T-helper 1 cell (primary cell): ENCODE data around the gene FSTL5.

Source experiments
- DNase-seq, 5 donors: peaks; one replicate each; pipeline ENCODE4 v3.0.0-alpha.2; 2012 to 2020

FSTL5 gene

DNA sequence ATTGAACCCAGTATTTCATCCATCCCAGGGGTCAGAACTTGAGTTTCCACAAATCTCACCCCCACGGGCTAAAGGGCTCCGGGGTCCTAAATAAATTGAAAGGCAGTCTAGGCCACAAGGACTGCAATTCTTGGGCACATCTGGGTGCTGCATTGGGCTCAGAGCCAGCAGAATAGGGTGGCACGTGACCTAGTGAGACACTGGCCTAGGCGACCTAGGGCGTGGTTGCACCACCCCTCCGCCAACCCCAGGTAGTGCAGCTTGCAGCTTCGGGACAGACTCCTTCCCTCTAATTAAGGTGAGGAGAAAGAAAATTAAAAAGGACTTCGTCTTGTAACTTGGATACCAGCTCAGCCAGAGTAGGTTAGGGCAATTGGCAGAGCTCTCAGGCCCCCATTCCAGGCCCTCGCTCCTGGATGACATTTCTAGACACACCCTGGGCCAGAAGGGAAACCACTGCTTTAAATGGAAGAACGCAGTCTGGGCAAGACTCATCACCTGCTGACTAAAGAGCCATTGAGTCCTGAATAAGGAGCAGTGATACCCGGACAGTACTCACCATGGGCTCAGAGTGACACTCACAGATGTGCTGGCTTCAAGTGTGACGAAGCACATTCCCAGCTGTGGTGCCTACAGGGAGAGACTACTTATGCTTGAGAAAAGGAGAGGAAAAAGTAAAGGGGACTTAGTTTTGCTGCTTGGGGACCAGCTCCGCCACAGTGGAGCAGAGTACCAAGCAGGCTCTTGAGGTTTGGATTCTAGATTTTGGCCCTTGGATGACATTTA is 735.4 kb downstream of the FSTL5 start:
- DNase-seq: no peak

DNA sequence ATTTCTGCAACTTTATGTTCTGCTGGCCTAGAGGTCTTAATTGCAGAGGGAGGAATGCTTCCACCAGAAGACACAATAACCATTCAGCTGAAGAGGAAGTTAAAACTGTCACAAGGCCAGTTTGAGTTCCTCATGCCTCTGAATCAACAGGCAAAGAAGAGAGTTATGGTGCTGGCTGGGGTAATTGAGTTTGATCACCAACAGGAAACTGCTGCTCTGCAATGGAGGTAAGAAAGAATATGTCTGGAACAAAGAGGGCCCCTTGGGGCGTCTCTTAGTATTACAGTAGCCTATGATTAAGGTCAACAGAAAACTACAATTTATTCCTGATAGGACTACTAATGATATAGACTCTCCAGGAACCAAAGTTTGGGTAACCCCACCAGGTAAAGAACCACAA is 744.0 kb downstream of the FSTL5 start:
- DNase-seq: no peak

- DNase-seq: no peak
Observed at GRCh38 chr4:161411901-161412300, 751.9 kb downstream of the FSTL5 start.

DNA sequence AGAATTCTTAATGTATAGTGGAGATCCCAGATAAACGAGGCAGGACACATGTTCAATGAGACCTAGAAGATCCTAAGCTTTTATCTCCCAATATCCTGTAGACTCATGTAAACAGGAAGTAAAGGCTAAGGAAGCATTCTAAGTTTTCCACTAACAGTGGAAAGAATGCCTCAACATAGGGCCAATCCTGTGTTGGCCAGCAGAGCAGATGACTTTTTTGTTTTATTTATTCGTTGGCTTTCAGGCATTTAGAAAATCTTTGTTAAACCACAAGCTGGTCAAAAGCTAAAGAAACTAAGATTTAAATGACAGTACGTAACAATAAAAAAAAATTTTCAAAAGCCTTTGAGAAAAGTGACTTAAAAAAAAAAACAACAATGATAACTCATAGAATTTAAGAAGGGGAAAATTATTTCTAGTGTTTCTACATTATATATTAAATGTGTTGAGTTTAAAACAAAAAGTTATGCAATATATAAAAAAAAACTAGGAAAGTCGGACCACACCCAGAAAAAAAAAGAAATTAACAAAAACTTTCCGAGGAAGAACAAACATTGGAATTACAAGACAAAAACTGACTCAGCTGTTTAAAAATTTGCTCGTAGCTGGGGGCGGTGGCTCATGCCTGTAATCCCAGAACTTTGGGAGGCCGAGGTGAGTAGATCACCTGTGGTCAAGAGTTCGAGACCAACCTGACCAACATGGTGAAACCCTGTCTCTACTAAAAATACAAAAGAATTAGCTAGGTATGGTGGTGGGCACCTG is 759.3 kb downstream of the FSTL5 start:
- no peak for DNase-seq

- DNase-seq: no peak
Observed at GRCh38 chr4:161403781-161404180, 760.0 kb downstream of the FSTL5 start.

DNA sequence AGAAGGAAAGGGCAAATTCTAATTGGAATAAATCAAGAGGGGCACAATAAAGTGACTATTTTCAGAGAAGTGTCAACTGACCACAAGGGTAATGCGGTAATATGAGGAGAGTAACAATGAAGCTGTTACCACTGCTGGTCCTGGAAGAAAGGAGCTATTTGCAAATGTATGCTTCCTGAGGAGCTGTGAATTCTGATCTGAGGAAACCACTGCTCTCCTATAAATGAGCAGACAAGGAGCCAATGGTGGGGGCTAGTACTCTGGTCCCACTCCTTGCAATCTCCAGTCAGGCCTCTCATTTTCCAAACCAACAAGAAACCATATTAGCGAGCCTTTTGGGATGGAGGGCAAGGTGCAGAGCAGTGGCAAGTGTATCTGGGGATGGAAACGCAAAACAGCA is 770.2 kb downstream of the FSTL5 start:
- DNase-seq: no peak

DNA sequence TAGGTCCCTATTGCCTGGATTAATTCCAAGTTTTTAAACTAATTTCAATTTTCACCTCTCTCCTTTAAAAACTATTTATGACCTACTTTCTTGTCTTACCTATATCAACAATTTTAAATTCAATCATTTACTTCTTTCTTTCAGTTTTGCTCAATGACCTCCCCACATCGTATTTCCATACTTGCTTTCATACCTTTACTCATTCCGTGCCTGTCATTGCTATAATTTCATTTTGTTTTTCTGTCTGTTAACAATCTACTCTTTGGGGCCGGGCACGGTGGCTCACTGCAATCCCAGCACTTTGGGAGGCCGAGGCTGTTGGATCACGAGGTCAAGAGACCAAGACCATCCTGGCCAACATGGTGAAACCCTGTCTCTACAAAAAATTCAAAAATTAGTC is 781.1 kb downstream of the FSTL5 start:
- no peak for DNase-seq

DNA sequence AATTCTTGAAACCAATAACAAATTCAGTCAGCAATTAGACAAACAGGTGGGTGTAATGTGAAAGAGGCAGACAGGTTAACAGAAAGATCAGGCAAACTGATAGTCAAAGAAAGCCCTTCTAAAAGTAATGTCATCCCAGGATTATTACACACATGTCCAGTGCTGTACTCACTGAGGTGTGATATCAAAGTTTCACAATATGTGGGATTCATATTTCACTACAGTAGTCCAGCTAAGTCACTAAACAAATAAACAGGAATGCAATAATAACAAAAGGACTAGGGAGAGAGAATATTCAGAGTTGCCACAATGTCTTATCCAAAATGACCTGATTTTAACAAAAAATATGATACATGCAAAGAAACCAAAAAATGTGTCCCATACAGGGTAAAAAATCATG is 787.5 kb downstream of the FSTL5 start:
- no peak for DNase-seq

DNA sequence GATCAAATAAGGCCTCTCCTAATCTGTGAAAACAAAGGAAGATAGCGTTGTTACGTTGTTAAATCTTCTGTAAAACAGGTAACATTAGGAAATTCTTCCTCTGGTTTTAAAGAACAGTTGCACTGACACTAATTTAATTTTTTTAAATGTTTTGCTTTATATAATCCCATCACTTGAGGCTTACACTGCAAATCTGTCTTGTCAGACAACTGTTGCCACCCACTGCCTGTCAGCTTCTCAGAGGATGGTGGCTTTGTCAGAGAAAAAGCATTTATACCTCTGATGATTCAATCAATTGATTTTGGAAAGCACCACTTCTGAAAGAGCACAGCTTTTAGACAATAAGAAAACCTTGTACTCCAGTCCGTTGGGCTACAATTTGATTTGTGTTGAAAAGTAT is 799.1 kb downstream of the FSTL5 start:
- no peak for DNase-seq

- no peak for DNase-seq
Observed at GRCh38 chr4:161360982-161361381, 802.8 kb downstream of the FSTL5 start.

GRCh38 chr4:161359491-161359890 is 804.3 kb downstream of the FSTL5 start:
- DNase-seq: no peak

- DNase-seq: no peak
Observed at GRCh38 chr4:161356351-161356750, 807.4 kb downstream of the FSTL5 start.

GRCh38 chr4:161350946-161351345 is 812.9 kb downstream of the FSTL5 start:
- no peak for DNase-seq

DNA sequence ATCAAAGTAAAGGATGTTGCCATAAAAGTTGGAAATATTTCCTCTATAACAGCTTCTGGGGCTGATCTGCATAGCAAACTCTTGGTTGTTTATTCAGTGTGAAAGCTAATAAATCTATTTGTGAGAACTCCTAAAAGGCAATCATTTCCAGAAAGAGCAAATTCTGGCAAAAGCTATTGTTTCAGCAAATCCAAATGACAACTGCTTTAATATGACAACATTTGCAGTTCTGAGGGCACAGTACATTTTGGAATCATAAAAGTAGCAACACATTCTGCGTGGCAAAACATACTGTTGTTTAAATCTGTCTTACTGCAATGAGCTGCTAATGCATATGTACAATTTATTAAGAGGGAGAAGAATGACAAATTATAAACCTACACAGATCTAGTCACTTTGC is 818.1 kb downstream of the FSTL5 start:
- no peak for DNase-seq

DNA sequence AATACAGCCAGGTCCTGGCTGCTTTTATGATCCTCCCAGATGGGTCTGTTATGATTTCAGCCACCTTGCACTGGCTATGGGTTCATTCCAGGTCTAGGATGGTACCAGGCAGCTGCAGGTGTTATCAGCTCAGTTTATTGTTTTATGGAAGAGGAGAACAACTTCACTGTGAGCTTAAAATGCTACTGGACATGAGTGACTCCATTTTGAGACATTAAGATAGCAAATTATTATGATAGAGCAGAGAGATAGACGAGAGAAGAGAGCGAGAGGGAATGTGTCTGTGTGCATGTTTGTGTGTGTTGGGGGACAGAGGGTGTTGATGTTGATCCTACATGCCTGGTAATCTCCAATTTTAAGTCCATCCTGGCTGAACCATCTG is 820.2 kb downstream of the FSTL5 start:
- DNase-seq: no peak

- DNase-seq: no peak
Observed at GRCh38 chr4:161342881-161343568, 820.8 kb downstream of the FSTL5 start.

DNA sequence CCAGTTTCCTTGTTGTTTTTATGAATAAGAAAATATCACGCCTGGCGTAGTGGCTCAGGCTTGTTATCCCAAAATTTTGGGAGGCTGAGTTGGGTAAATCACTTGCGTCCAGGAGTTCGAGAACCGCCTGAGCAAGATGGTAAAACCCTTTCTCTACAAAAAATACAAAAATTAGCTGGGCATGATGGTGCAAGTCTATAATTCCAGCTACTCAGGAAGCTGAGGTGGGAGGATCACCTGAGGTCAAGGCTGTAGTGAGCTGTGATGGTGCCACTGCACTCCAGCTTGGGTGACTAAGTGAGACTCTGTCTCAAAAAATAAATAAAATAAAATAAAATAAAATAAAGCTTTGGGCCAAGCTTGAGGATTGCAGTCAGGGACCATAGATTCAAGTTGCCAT is 827.2 kb downstream of the FSTL5 start:
- no peak for DNase-seq

DNA sequence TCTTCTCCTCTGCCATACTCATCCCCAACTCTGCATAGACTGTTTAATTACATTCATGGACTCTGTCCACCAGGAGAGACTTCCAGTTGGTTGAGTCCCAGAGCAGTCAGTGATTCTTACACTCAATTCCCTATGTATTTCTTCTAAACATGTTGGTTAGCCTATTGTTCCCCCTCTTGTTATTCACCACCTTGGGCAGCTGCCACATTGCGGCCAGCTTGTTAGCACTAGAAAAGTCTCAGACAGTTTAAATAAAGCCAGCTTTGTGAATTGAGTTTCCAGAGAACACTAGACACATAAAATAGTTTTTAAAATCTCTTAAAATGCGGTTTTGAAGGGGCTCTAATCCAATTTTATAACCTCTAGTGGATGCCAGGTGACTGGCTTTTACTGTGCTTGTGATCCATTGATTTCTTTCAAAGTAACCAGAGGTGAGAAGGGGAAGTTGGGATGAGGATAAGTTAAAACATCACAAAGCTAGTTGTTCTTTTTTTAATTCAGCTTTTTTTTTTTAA is 827.7 kb downstream of the FSTL5 start:
- DNase-seq: no peak
